ENCODE data around the gene SOCS1.

The SOCS1 gene

GRCh38 chr16:11242658-11243057, 13.3 kb downstream of the SOCS1 start:
- DNase-seq (ENCODE audit: low read depth) = no peak

GRCh38 chr16:11241480-11242204, 14.4 kb downstream of the SOCS1 start:
- no peak for DNase-seq (ENCODE audit: low read depth)

- DNase-seq (ENCODE audit: low read depth) = no peak
Measured at GRCh38 chr16:11240636-11241473, 15.1 kb downstream of the SOCS1 start.

GRCh38 chr16:11239644-11240632, 16.1 kb downstream of the SOCS1 start:
- DNase-seq (ENCODE audit: low read depth) = no peak

- no peak for DNase-seq (ENCODE audit: low read depth)
Measured at GRCh38 chr16:11238272-11239202, 17.5 kb downstream of the SOCS1 start.

- no peak for DNase-seq (ENCODE audit: low read depth)
Measured at GRCh38 chr16:11236461-11237254, 19.3 kb downstream of the SOCS1 start.

- no peak for DNase-seq (ENCODE audit: low read depth)
Measured at GRCh38 chr16:11235703-11235991, 20.4 kb downstream of the SOCS1 start.

- no peak for DNase-seq (ENCODE audit: low read depth)
Measured at GRCh38 chr16:11234884-11235702, 20.9 kb downstream of the SOCS1 start.

GRCh38 chr16:11233727-11234376, 22.2 kb downstream of the SOCS1 start:
- no peak for DNase-seq (ENCODE audit: low read depth)

GRCh38 chr16:11232852-11233726, 22.9 kb downstream of the SOCS1 start:
- peak; percentile 80 for DNase-seq (ENCODE audit: low read depth)

GRCh38 chr16:11232302-11232851, 23.6 kb downstream of the SOCS1 start:
- no peak for DNase-seq (ENCODE audit: low read depth)

GRCh38 chr16:11231367-11231970, 24.5 kb downstream of the SOCS1 start:
- DNase-seq (ENCODE audit: low read depth) = no peak

- DNase-seq (ENCODE audit: low read depth) = no peak
Measured at GRCh38 chr16:11229906-11230305, 26.1 kb downstream of the SOCS1 start.

GRCh38 chr16:11229432-11229831, 26.6 kb downstream of the SOCS1 start:
- DNase-seq (ENCODE audit: low read depth) = no peak

- DNase-seq (ENCODE audit: low read depth) = no peak
Measured at GRCh38 chr16:11225677-11226549, 30.1 kb downstream of the SOCS1 start.
